SK-N-MC (cell line): ENCODE results near the gene DNER.

Source experiments
- DNase-seq: peaks from one replicate; pipeline ENCODE4 v3.0.0-alpha.2; 2011; ENCODE audit warnings: low read depth, low spot score
- H3K27ac ChIP-seq: fragments of 200-600 bp; sonication (generic); 2 replicates; pipeline ENCODE4 v1.5.1; 2016; ENCODE audit warnings: mixed run types
- H3K36me3 ChIP-seq: fragments of 200-600 bp; sonication (generic); 2 replicates; pipeline ENCODE4 v1.6.1; 2017; ENCODE audit warnings: antibody characterized with exemption, low read length, mixed read lengths; ENCODE audit not compliant: insufficient read depth
- H3K4me3 ChIP-seq: fragments of 200-600 bp; sonication (generic); 2 replicates; pipeline ENCODE4 v1.5.1; 2016
- H3K9ac ChIP-seq: fragments of 200-600 bp; sonication (generic); 2 replicates; pipeline ENCODE4 v1.8.0; 2017; ENCODE audit warnings: mixed run types, mixed read lengths; ENCODE audit not compliant: insufficient read length
- H3K9me3 ChIP-seq: fragments of 200-600 bp; sonication (generic); 2 replicates; pipeline ENCODE4 v1.6.1; 2017; ENCODE audit warnings: low read depth, mild to moderate bottlenecking, antibody characterized with exemption, low read length, moderate library complexity, mixed read lengths
- EZH2 ChIP-seq: fragments of 200-600 bp; sonication (generic); IDR thresholded peaks from one replicate; pipeline ENCODE4 v1.6.1; 2017; ENCODE audit warnings: antibody characterized with exemption
- FOXP2 ChIP-seq: optimal IDR thresholded peaks from 2 replicates; pipeline ENCODE3; 2011; ENCODE audit warnings: mild to moderate bottlenecking, moderate library complexity; ENCODE audit not compliant: insufficient read depth; ENCODE audit errors: extremely low read length, control extremely low read depth
- POLR2AphosphoS5 ChIP-seq: IDR thresholded peaks from 2 replicates; pipeline ENCODE4 v1.6.1; 2012; ENCODE audit warnings: mild to moderate bottlenecking, low read depth, low read length, borderline replicate concordance

The DNER gene

DNA sequence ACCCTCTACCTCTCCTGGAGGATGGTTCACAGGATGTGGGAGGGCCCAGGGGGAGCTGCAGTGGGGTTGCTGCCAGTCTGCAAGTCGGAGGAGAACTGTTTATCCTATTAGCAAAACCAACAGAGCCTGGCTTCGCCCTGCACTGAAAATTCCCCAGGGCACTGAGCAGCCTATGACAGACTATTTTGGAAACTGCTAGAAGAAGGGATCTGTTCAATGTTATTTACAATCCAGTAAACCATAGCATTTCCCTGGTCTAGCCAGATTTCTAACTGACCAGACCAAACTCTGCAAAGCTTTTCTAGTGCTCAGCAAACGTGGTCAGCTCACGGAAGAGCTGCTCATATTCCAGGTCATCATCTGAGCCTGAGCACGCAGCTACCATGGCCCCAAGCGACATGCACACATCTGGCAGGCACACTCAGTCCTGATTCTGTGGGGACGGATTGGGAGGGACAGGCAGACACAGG, 378.4 kb downstream of the DNER start:
- no peaks in the 10 kb centered on the region for H3K9me3 ChIP-seq
- no peak overlapping the region for H3K9ac ChIP-seq
- H3K4me3 ChIP-seq: no peak overlapping the region
- H3K36me3 ChIP-seq: no peaks in the 10 kb centered on the region
- no peak for DNase-seq
- H3K27ac ChIP-seq: no peak overlapping the region
- no peak for TF ChIP-seq POLR2AphosphoS5
- no peak for TF ChIP-seq EZH2
- no peak for TF ChIP-seq FOXP2

DNA sequence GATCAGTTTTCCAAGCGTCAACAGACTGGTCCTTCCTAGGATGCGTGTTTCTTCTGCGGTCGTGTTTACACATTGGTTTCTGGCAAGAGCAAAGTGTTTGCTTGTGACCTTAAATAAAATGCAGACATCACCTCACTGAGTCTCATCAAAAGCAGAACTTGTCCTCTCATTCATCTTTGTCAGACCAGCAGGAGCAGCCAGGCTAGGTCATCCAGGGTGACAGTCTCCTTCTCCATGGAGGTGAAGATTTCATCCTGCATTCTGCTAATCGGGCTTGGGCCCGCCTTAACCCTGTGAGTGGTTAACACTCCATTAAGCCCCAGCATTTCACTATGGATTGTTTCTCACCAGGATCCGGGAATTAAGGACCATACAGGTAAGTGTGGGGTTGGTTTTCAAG, 379.0 kb downstream of the DNER start:
- H3K27ac ChIP-seq: no peak overlapping the region
- H3K9ac ChIP-seq: no peak overlapping the region
- no peak for DNase-seq
- TF ChIP-seq POLR2AphosphoS5 (no peak), EZH2 (no peak), FOXP2 (no peak)
- H3K4me3 ChIP-seq: no peak overlapping the region
- H3K9me3 ChIP-seq: no peaks in the 10 kb centered on the region
- no peaks in the 10 kb centered on the region for H3K36me3 ChIP-seq

DNA sequence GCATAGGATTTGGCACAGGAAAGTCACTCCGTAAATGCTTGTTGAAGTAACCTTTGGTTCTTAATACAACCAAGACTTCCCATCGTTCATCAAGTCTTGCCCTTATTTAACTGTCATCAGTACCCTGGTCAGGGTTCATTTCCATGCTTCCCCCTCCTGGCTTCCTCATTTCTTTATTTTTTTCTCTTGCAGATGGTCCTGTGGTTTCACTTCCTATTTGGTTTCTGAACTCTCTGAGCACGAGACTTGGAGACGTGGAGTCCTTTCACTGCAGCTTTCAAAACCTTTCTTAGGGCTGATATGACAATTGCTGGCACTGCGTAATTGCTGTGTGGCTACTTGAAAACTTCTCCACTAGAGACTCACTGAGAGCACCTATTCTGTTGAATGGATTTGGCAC, 383.4 kb downstream of the DNER start:
- no peak for TF ChIP-seq POLR2AphosphoS5
- no peak for TF ChIP-seq FOXP2
- TF ChIP-seq EZH2: no peak
- DNase-seq: no peak
- no peak overlapping the region for H3K27ac ChIP-seq
- no peak overlapping the region for H3K4me3 ChIP-seq
- H3K36me3 ChIP-seq: no peaks in the 10 kb centered on the region
- no peaks in the 10 kb centered on the region for H3K9me3 ChIP-seq
- no peak overlapping the region for H3K9ac ChIP-seq

DNA sequence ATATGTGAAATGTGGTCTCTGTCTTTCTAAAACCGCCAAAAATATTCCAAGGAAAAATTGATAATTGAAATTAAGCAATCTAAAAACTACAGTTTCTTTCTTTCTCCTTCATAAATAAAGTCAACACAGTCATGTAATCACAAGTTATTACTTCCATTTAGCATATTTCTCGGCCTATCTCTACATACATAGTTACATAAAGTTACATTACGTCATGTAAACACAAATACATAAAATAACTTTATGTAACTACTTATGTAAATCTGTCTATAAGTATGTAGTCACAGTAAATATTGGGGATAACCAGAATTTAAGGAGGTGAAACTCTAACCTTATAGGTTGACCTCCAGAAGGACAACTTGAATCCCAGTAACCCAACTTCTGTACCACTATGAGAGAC, 394.8 kb downstream of the DNER start:
- H3K9ac ChIP-seq: no peak overlapping the region
- no peak overlapping the region for H3K4me3 ChIP-seq
- TF ChIP-seq FOXP2 (no peak), POLR2AphosphoS5 (no peak)
- H3K27ac ChIP-seq: no peak overlapping the region
- no peaks in the 10 kb centered on the region for H3K36me3 ChIP-seq
- no peak for DNase-seq
- H3K9me3 ChIP-seq: no peaks in the 10 kb centered on the region

DNA sequence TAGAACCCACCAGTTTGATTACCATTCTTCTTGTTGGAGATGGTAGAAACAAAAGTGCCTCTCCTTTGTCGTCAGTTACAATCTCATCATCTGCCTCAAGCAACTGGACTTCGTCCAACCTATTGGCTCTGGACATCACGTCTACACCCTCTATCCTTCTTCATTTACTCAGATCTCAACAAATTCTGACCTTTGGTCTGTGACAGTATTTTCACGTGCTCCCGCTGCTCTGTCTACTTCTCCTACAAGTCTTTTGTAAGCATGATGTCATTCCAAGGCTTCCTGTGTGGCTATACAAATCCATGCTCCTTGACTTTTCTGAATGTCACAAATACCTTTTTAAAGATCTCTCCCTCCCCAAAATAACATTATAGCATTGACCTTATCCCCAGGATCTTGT, 400.2 kb downstream of the DNER start:
- Histone ChIP-seq H3K4me3 (no peak overlapping the region), H3K9ac (no peak overlapping the region), H3K9me3 (no peaks in the 10 kb centered on the region), H3K27ac (no peak overlapping the region), H3K36me3 (no peaks in the 10 kb centered on the region)
- TF ChIP-seq EZH2 (no peak), POLR2AphosphoS5 (no peak), FOXP2 (no peak)
- no peak for DNase-seq

DNA sequence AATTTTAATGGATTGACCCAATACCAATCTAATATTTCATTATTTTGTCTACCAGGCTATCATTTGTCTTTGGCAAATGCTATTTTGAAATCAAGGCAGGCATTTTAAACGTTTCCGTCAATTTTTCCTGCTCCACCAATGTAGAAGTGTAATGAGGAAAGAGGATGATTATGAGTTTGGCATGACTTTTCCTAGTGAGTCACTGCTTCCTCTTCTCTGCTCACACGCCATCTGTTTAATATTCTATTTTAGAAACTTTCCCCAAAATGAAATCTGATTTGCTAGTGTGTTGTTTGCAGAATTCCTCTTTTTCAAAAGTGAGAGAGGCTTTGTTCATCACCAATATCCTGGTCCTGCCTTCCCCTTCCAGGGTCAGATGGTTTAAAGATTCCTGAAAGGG, 400.8 kb downstream of the DNER start:
- Histone ChIP-seq H3K9me3 (no peaks in the 10 kb centered on the region), H3K27ac (no peak overlapping the region), H3K4me3 (no peak overlapping the region), H3K36me3 (no peaks in the 10 kb centered on the region), H3K9ac (no peak overlapping the region)
- no peak for DNase-seq
- no peak for TF ChIP-seq EZH2
